ENCODE measurements around the gene ELANE. TPM values are rescaled to one million over a fixed set of nuclear protein-coding genes. Genes with fewer than 3 reads are reported as not detected.

Gene ELANE
- total RNA-seq, 3 donors from 2014 or later (not counting 1 experiment from before 2014, with no cell fraction given) = 1.7 to 1.8 TPM; not detected in 1

GRCh38 chr19:879711-880438 is 27.8 kb downstream of the ELANE start:
- no peaks in the 10 kb centered on the region for H3K36me3 Mint-ChIP-seq
- Histone ChIP-seq H3K4me1 (ENCODE audit: control insufficient read depth, insufficient read depth, low read length) (no peaks in the 10 kb centered on the region), H3K36me3 (ENCODE audit: control insufficient read depth, insufficient read depth, low read length) (peaks cover 41% of the 10 kb centered on the region), H3K4me3 (ENCODE audit: low read length) (no peak overlapping the region), H3K27ac (ENCODE audit: low read length) (no peak overlapping the region), H3K27me3 (ENCODE audit: control insufficient read depth, insufficient read depth, low read length) (no peaks in the 10 kb centered on the region), H3K9me3 (ENCODE audit: control insufficient read depth, insufficient read depth, low read length) (no peaks in the 10 kb centered on the region)
- whole genome bisulfite sequencing (ENCODE audit: insufficient coverage) = 94% methylated on average over 37 of the region's 37 CpGs
- H3K4me3 Mint-ChIP-seq = no peak overlapping the region
- no peaks in the 10 kb centered on the region for H3K4me1 Mint-ChIP-seq
- no peak overlapping the region for H3K27ac Mint-ChIP-seq
- TF ChIP-seq CTCF (IDR thresholded peaks at IDR 0.05) = no peak
- DNase-seq = no peak
- no peaks in the 10 kb centered on the region for H3K27me3 Mint-ChIP-seq (ENCODE audit: low read depth in 2 of 2)
- intact Hi-C loops (cut with micrococcal nuclease) = no loop called here
- no peak for ATAC-seq
- no peaks in the 10 kb centered on the region for H3K9me3 Mint-ChIP-seq

GRCh38 chr19:881385-882071 is 29.4 kb downstream of the ELANE start:
- intact Hi-C loops (cut with micrococcal nuclease) = no loop called here
- no peak for TF ChIP-seq CTCF (IDR thresholded peaks at IDR 0.05)

GRCh38 chr19:882871-883497 is 30.9 kb downstream of the ELANE start:
- peaks cover 16% of the 10 kb centered on the region for H3K4me1 ChIP-seq (ENCODE audit: control insufficient read depth, insufficient read depth, low read length)
- Mint-ChIP-seq H3K4me3 (no peak overlapping the region), H3K36me3 (no peaks in the 10 kb centered on the region), H3K9me3 (no peaks in the 10 kb centered on the region), H3K4me1 (no peaks in the 10 kb centered on the region), H3K27me3 (ENCODE audit: low read depth in 2 of 2) (no peaks in the 10 kb centered on the region), H3K27ac (no peak overlapping the region)
- no peaks in the 10 kb centered on the region for H3K27me3 ChIP-seq (ENCODE audit: control insufficient read depth, insufficient read depth, low read length)
- no peaks in the 10 kb centered on the region for H3K9me3 ChIP-seq (ENCODE audit: control insufficient read depth, insufficient read depth, low read length)
- H3K36me3 ChIP-seq (ENCODE audit: control insufficient read depth, insufficient read depth, low read length) = peaks cover 57% of the 10 kb centered on the region
- H3K4me3 ChIP-seq (ENCODE audit: low read length) = no peak overlapping the region
- DNase-seq = no peak
- no peak for TF ChIP-seq CTCF (IDR thresholded peaks at IDR 0.05)
- no peak for ATAC-seq
- H3K27ac ChIP-seq (ENCODE audit: low read length) = no peak overlapping the region
- intact Hi-C loops (cut with micrococcal nuclease) = no loop called here
- WGBS (ENCODE audit: insufficient coverage) = 96% methylated on average over 20 of the region's 30 CpGs

More at GRCh38 chr19:881385-882071, 29.4 kb downstream of the ELANE start:
- Mint-ChIP-seq H3K27me3 (ENCODE audit: low read depth in 2 of 2) (no peaks in the 10 kb centered on the region), H3K27ac (no peak overlapping the region), H3K9me3 (no peaks in the 10 kb centered on the region), H3K36me3 (no peaks in the 10 kb centered on the region), H3K4me3 (no peak overlapping the region), H3K4me1 (no peaks in the 10 kb centered on the region)
- 97% methylated on average over 34 of the region's 34 CpGs for WGBS (ENCODE audit: insufficient coverage)
- Histone ChIP-seq H3K9me3 (ENCODE audit: control insufficient read depth, insufficient read depth, low read length) (no peaks in the 10 kb centered on the region), H3K4me1 (ENCODE audit: control insufficient read depth, insufficient read depth, low read length) (peaks cover 3% of the 10 kb centered on the region), H3K4me3 (ENCODE audit: low read length) (no peak overlapping the region), H3K36me3 (ENCODE audit: control insufficient read depth, insufficient read depth, low read length) (peaks cover 53% of the 10 kb centered on the region), H3K27me3 (ENCODE audit: control insufficient read depth, insufficient read depth, low read length) (no peaks in the 10 kb centered on the region), H3K27ac (ENCODE audit: low read length) (no peak overlapping the region)
- ATAC-seq = no peak
- DNase-seq = no peak

All from natural killer cell (primary cell).